GM12873 (cell line): Measurements from ENCODE around the gene GNG2.

Experiments
- CTCF ChIP-seq: IDR thresholded peaks from 2 replicates; pipeline ENCODE4 v1.5.1; 2012; ENCODE audit warnings: low read depth, mild to moderate bottlenecking, moderate library complexity, low read length, control low read depth; ENCODE audit not compliant: insufficient read depth; ENCODE audit errors: missing control alignments

GNG2 gene

GRCh38 chr14:51877810-51878209 is 17.4 kb downstream of the GNG2 start:
- no peak for TF ChIP-seq CTCF

GRCh38 chr14:51879170-51879569 is 18.8 kb downstream of the GNG2 start:
- no peak for TF ChIP-seq CTCF

GRCh38 chr14:51880835-51881580 is 20.6 kb downstream of the GNG2 start:
- peak; percentile 33 for TF ChIP-seq CTCF

- no peak for TF ChIP-seq CTCF
Observed at GRCh38 chr14:51881636-51882035, 21.2 kb downstream of the GNG2 start.

GRCh38 chr14:51883232-51883631 is 22.8 kb downstream of the GNG2 start:
- no peak for TF ChIP-seq CTCF

GRCh38 chr14:51884086-51884927 is 23.9 kb downstream of the GNG2 start:
- no peak for TF ChIP-seq CTCF

GRCh38 chr14:51889851-51890250 is 29.4 kb downstream of the GNG2 start:
- no peak for TF ChIP-seq CTCF
